Cerebellar cortex (tissue), 1 donor: Measurements from ENCODE around the gene HEATR1.
"Not testable (repeated sequence)": the region's sequence is repeated elsewhere in the genome, so short reads cannot be mapped to it uniquely, and the experiment has no call there.

Experiments used
- DNase-seq: peaks from one replicate; pipeline ENCODE4 v3.0.0-alpha.2; 2015; ENCODE audit warnings: low spot score

The HEATR1 gene

DNA sequence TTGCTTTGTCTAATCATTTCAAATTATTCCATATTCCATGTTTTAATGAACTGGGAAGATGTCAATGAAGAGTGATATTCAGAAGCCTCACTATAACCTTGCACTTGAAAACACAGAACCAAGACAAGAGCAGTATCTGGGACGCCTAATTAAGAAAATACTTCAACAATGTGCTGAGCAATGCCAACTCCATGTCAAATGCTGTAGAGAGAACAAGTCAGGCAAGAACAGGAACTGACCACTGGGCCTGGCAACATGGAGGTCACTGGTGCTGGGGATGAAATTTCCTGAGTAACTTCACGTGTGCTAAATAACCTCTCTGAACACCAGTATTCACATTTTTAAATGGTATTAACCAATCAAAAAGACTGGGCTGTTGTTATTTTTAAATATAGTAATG is 22.8 kb downstream of the HEATR1 start:
- no peak for DNase-seq

DNA sequence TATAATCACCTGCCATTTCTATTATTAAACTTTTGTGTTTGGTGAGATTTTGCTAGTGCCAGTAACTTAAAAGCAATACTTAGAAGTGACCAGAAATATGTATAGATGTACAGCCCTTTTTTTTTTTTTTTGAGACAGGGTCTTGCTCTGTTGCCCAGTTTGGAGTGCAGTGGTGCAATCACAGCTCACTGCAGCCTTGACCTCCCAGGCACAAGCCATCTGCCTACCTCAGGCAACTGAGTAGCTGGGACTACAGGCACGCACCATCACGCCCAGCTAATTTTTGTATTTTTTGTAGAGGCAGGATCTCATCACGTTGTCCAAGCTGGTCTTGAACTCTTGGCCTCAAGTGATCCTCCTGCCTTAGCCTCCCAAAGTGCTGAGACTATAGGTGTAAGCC is 23.9 kb downstream of the HEATR1 start:
- not testable (repeated sequence) for DNase-seq

DNA sequence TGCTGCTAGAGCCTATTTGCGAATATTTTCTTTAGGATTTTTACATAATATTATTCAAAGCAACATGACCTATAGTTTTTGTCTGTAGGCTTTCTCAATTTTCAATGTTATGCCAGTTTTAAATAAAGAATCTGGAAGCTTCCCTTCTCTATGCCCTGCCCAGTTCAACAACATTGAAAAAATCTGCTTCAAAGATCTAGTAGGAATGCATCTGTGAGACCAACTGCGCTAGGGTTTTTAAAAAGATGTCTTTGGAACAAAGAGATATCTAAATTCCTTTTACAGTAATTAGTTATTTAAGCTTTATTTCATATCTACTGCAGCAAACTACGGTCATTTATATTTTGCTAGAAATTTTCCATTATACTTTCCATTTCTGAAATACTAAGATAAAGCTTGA is 25.7 kb downstream of the HEATR1 start:
- no peak for DNase-seq

GRCh38 chr1:236577041-236577440 is 27.3 kb downstream of the HEATR1 start:
- DNase-seq = not testable (repeated sequence)

DNA sequence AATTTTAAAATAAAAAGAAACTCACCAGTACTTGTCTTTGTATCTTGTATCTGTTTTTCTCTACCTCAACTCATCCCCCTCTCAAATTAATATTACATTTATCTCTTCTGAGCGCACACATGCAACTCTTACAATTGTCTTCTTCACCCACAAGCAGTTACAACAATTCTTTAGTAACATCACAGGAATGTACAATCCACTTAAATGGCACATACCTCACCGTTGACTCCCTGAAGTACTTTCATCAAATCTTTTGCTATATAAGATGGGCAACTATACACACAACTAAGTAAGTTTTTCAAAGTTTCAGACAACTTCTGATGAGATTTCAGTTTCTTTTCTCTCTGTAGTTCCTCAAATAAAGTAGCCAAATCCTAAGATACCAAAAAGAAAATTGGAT is 28.3 kb downstream of the HEATR1 start:
- no peak for DNase-seq

GRCh38 chr1:236575523-236575922 is 28.8 kb downstream of the HEATR1 start:
- DNase-seq = no peak

GRCh38 chr1:236568285-236568894 is 35.9 kb downstream of the HEATR1 start:
- DNase-seq = no peak

DNA sequence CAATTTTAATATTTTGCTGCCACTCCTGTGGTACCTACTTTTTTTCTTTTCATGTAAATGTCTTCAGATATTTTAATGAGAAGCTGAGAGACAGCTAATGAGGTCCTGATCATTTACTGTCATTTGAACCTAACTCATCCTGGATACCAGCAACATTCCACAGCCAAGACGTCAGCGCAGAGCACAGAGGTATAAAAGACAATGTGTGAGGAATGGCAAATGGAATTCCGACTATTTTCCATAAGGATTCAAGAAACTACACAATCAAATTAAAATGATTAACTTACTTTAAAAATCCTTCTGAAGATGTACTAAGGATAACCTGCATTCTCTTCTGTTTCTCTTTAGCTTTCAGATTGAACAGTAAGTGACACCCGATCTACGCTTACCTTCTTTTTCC is 38.8 kb downstream of the HEATR1 start:
- no peak for DNase-seq

DNA sequence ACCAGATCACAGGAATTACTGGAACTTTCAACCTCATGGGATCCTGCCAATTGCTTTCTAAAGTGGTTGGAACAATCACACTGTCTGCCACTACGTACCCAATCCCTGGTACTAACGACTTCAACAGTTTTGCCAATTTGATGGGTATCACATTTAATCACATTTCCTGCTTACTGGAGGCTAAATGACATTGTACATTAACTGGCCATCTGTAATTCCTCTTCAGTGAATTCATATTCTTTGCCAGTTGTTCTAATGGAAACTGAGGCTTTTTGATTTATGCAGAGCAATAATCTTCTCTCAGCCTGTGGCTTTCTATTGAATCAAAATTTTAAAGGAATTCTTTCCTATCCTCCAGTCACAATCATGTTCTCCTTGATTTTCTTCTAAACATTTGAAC is 42.3 kb downstream of the HEATR1 start:
- DNase-seq = no peak

GRCh38 chr1:236560213-236560771 is 44.0 kb downstream of the HEATR1 start:
- no peak for DNase-seq

GRCh38 chr1:236558846-236559245 is 45.5 kb downstream of the HEATR1 start:
- DNase-seq = no peak

- DNase-seq = no peak
Observed at GRCh38 chr1:236558081-236558480, 46.2 kb downstream of the HEATR1 start.

- DNase-seq = no peak
Observed at GRCh38 chr1:236556606-236557005, 47.7 kb downstream of the HEATR1 start.

DNA sequence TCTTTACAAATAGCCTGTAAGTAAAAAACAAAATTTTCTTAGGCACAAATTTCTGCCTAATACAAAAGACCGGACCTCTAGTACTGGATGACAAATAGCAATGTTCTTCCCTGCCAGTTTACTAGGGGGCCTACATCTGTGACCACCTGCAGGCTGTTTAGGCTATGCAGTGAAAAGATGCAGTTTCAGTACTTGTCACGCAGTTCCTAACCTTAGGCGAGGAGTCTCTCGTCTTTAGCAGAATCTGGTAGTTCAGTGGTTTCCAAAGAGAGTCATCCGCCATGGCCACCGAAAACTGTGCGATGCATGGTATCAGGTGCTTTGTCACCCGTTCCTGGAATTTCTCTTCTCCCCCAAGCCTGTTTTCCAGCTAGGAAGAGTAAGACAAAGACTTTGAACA is 50.9 kb downstream of the HEATR1 start:
- DNase-seq = no peak

DNA sequence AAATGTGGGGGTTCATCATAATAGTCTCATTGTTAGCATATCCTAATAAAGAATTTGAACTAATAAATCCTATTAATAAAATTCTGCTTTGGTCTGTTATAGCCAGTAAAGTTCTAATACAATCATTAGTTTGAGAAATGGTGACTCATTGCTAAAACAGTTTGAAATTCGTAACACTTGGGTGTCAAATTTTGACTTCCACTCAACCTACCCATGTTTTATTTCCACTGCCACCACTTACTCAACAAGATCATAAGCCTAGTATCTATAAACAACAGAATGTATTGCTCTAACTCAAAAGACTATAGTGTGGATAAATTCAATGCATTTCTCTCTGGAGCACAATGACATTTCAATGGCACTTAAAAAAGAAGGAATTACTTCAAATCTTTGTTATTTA is 51.4 kb downstream of the HEATR1 start:
- no peak for DNase-seq

GRCh38 chr1:236552096-236552495 is 52.2 kb downstream of the HEATR1 start:
- DNase-seq = no peak

GRCh38 chr1:236550961-236551851 is 53.1 kb downstream of the HEATR1 start:
- no peak for DNase-seq

DNA sequence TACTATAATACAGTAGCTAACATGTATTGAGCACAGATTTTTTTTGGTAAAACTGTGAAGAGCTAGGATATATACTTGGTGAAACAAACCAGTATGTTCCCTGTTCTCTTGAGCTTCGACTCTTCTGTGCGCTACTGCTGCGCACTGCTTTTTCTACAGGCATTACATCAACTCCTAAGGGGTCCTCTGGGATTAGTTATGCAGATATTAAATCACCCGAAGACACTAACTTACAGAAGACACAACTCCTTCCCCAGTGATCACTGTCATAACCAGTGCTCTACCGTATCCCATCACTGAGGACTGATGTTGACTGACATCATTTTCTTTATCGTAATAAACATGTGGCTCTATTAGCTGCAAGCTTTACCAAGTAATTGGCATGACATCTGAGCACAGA is 55.9 kb downstream of the HEATR1 start:
- DNase-seq = no peak

DNA sequence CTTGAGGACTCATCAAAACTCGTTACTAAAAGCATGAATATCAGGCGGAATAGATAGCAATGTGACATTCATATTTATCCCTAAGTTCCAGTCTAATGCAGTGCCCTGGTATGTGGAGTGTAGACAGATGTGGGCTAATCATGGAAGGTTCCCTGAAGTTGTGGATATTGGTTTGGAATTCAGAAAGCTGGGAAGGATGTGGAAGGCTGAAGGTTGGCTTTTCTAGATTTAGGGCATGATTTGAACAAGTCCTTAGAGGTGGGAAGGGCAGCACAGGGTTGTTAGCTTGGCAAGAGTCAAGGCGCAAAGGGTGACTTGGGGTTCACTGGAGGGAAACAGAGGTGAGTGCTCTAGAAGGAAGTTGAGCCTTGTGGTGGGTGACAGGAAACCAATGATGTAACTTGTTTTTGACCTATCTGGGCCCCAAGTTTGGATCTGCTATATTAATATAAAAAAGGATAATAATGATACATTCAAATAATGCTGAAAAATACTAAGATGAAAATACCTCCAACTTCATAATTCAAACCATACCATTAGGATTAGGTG is 58.6 kb downstream of the HEATR1 start:
- DNase-seq = no peak

GRCh38 chr1:236543065-236543669 is 61.1 kb downstream of the HEATR1 start:
- DNase-seq = no peak

- DNase-seq = no peak
Observed at GRCh38 chr1:236541710-236542109, 62.6 kb downstream of the HEATR1 start.

DNA sequence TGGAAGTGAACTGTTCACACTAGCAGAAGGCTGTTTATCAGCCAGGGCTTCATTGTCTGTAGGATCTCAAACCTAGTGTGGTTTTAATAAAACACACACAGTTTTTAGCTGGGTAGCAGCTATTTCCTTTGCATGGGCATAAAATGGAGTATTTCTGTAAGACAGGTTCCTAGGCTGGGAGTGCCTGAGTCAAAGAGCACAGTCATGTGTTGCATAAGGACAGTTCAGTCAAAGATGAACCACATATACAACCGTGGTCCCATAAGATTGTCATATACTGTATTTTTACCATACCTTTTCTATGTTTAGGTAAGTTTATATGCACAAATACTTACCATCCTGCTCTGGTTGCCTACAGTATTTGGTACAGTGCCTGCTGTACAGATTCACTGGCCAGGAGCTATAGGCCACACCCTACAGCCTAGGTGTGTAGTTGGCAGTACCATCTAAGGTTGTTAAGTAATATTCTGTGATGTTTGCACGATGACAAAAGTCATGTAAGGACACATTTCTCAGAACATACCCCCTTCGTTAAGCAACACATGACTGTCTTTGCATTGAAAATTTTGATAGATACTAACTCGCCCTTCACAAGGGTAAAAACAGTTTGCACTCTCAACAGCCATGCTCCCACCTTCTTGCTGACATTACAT is 63.4 kb downstream of the HEATR1 start:
- no peak for DNase-seq
